GM18526 (cell line): ENCODE measurements around the gene CTXND2.

Experiments used
- POLR2A ChIP-seq: IDR thresholded peaks from 3 replicates; pipeline ENCODE4 v1.6.1; 2011; ENCODE audit not compliant: insufficient read length; ENCODE audit errors: extremely low read depth

Gene CTXND2

DNA sequence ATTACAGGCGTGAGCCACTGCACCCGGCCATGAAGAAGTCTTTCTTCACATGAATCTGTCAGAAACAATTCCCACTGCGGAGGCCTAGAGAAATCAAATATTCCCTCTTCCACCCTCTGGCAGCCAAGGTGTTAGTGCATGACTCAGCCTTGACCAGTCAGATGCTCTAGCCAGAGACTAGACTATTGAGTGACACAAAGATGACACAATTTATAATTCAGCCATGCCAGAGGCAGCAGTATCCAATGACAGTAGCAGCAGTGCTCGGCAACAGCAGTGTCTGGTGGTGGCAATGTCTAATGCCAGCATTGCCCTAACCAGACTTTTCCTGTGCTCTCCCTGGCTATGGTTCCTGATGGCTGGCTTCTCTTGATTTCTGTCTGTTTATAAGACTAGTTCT, 8.7 kb downstream of the CTXND2 start:
- no peak for TF ChIP-seq POLR2A

DNA sequence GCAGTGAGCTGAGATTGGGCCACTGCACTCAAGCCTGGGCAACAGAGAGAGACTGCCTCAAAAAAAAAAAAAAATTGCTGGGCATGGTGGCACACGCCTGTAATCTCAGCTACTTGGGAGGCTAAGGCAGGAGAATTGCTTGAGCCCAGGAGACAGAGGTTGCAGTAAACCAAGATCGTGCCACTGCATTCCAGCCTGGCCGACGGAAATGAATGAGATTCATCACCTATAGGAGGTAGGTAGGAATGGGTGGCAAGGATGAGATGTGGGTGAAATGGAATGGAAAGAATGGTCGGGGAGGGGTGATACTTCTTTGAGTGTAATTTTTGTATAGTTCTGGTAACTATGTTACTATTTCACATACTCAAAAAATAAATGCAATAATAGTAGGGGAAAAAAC, 15.4 kb downstream of the CTXND2 start:
- no peak for TF ChIP-seq POLR2A

GRCh38 chr1:150902751-150903150, 15.8 kb downstream of the CTXND2 start:
- no peak for TF ChIP-seq POLR2A

- no peak for TF ChIP-seq POLR2A
These were observed 18.4 kb downstream of the CTXND2 start for GRCh38 chr1:150905301-150905700.

DNA sequence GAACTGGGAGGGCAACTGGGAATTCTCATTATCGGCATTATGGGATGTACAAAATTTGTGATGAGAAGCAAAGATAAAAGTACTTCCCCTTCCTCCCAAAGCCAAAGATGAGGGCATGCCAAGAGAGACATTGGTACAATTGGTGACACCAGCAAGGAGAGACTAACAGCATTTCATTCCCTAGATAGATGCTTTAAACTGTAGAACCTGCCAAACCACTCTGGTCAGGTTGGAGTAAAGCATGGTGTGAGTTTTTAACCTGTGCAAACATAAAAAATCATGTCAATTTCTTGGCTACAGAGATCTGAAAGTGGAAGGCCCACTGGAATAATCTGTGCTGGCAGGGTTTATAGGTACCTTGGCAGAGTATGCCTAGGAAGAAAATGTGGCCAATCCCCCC, 19.4 kb downstream of the CTXND2 start:
- TF ChIP-seq POLR2A = no peak

- no peak for TF ChIP-seq POLR2A
These were observed 19.9 kb downstream of the CTXND2 start for GRCh38 chr1:150906813-150907212.

DNA sequence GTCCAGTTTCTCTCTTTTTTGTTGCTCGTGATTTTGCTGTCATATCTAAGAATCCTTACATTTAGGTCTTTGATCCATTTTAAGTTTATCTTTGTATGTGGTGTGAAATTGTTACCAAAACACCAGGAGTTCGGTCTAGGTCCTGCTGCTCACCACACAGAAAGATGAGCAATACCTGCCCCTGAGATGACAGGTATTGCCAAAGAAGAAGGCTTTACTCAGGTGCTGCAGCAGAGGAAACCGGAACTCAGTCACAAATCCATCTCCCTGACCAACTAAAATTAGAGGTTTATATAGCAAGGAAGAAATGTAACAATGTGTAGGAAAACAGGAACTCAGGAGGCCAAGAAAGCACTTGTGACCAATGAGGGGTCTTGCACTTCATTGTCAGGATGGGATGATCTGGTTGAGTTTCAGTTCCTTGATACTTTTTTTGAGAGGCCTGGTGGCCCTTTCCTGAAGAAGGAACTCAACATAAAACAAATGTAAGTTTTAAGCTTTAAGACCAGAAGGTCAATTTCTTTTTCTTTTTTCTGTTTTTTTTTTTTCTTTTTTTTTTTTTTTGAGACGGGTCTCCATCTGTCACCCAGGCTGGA, 22.7 kb downstream of the CTXND2 start:
- TF ChIP-seq POLR2A = no peak

DNA sequence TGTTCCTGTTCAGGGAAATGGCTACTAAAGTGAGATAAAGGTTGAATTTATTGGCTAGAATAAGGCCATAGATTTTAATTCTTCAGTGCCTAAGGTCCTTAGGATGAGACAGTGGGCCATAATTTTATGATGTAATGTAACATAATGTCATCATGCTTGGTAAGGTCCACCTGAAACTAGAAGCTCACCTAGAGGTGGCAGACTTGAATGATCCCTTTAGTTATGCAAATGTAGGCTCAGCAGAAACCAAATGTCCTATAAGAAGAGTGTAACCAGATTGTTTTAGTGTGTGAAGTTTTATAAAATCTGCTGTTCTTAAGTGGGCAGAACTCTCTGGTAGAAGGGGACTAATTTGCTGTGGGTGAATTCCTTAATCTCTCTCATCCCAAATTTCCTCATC, 25.7 kb downstream of the CTXND2 start:
- no peak for TF ChIP-seq POLR2A

DNA sequence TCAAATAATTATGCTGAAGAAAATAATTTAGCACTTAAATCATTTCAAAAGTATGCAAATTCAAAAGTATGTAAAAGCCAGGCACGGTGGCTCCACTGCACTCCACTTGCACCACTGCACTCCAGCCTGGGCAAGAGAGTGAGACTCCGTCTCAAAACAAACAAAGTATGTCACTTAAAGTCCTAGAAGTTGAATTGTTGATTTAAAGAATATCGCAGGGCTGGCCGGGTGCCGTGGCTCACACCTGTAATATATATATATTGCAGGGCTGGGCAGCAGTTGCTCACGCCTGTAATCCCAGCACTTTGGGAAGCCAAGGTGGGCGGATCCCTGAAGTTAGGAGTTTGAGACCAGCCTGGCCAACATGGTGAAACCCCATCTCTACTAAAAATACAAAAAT, 30.5 kb downstream of the CTXND2 start:
- TF ChIP-seq POLR2A = no peak

- TF ChIP-seq POLR2A = no peak
These were observed 35.6 kb downstream of the CTXND2 start for GRCh38 chr1:150922519-150922975.

GRCh38 chr1:150925080-150925479, 38.1 kb downstream of the CTXND2 start:
- no peak for TF ChIP-seq POLR2A

- peak; percentile 37 for TF ChIP-seq POLR2A
These were observed 39.3 kb downstream of the CTXND2 start, which contains the start of gene SETDB1 for GRCh38 chr1:150926097-150926741. Gene SETDB1, plus strand, starts transcription at chr1:150926363. Its CDS starts 1,352 bp downstream, at chr1:150927715.

- TF ChIP-seq POLR2A = no peak
These were observed 40.7 kb downstream of the CTXND2 start for GRCh38 chr1:150927624-150928023.

DNA sequence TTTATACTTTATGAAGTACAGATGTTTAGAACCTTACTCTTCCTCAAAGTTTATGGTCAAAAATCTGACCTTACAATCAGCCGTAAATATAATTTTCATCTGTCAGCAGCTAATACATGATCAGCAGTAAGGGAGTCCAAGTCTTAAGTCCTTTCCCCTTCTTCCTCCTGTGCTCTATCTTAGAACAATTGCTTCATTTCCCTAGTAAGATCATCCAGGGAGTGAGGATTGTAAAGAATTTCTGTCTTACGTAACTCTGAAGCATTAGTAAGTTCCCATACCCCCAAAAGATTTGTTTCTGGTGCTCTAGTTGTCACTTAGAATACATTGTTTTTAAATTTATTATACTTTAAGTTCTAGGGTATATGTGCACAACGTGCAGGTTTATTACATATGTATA, 41.4 kb downstream of the CTXND2 start:
- no peak for TF ChIP-seq POLR2A

- TF ChIP-seq POLR2A = no peak
These were observed 44.8 kb downstream of the CTXND2 start for GRCh38 chr1:150931773-150932172.

DNA sequence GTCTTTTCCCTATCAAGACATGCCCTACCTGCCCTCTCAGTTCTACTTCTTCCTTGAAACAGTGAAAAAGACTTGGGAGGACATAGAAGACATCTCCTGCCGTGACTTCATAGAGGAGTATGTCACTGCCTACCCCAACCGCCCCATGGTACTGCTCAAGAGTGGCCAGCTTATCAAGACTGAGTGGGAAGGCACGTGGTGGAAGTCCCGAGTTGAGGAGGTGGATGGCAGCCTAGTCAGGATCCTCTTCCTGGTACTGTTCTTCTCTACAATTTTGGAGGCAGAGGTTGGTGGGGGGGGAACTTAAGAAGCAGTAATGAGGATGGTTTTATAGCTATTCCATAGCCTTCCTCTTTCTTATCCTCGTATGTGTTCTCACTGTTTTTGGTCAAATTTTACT, 57.9 kb downstream of the CTXND2 start:
- TF ChIP-seq POLR2A = no peak

DNA sequence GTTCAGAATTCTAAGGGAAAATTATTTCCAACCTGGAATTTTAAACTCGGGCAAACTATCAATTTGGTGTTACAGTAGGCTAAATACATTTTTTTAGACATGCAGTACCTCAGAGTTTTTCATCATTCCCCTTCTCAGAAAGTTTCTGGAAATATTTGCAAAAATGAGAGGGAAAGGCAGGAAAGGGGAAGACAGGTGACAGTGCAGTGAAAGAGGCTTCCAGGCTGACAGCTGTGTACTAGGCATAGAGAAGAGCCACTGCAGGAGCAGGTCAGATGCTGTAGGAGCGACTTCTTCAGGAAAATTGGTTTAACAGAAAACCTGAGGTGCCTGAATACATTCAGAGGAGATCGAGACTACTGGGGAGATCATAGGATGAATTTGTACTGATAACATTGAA, 67.8 kb downstream of the CTXND2 start:
- no peak for TF ChIP-seq POLR2A
